ENCODE results near the gene UBE2E2.
"Not testable (repeated sequence)": the region's sequence is repeated elsewhere in the genome, so short reads cannot be mapped to it uniquely, and the experiment has no call there.

Gene UBE2E2

GRCh38 chr3:23342343-23342742 lies 139.2 kb downstream of the UBE2E2 start:
- H3K27ac ChIP-seq (ENCODE audit: low read length): no peak overlapping the region
- no peaks in the 10 kb centered on the region for H3K9me3 ChIP-seq (ENCODE audit: control insufficient read depth, insufficient read depth, low read length)
- no peaks in the 10 kb centered on the region for H3K27me3 ChIP-seq (ENCODE audit: control insufficient read depth, insufficient read depth, low read length)
- H3K4me3 ChIP-seq (ENCODE audit: low read length): no peak overlapping the region
- no CpG with 5 or more reads among the region's 4 CpGs for WGBS (ENCODE audit: insufficient coverage, insufficient read length)
- H3K4me1 ChIP-seq (ENCODE audit: control insufficient read depth, insufficient read depth, low read length): no peaks in the 10 kb centered on the region
- DNase-seq (ENCODE audit: low read depth, low spot score): no peak
- no peaks in the 10 kb centered on the region for H3K36me3 ChIP-seq (ENCODE audit: control insufficient read depth, insufficient read depth, low read length)

- Histone ChIP-seq H3K36me3 (ENCODE audit: control insufficient read depth, insufficient read depth, low read length) (no peaks in the 10 kb centered on the region), H3K27me3 (ENCODE audit: control insufficient read depth, insufficient read depth, low read length) (no peaks in the 10 kb centered on the region), H3K4me1 (ENCODE audit: control insufficient read depth, insufficient read depth, low read length) (no peaks in the 10 kb centered on the region), H3K27ac (ENCODE audit: low read length) (no peak overlapping the region), H3K9me3 (ENCODE audit: control insufficient read depth, insufficient read depth, low read length) (no peaks in the 10 kb centered on the region), H3K4me3 (ENCODE audit: low read length) (no peak overlapping the region)
- WGBS (ENCODE audit: insufficient coverage, insufficient read length): no CpG with 5 or more reads among the region's 7 CpGs
- no peak for DNase-seq (ENCODE audit: low read depth, low spot score)
Measured at GRCh38 chr3:23343509-23343908, 140.4 kb downstream of the UBE2E2 start.

DNA sequence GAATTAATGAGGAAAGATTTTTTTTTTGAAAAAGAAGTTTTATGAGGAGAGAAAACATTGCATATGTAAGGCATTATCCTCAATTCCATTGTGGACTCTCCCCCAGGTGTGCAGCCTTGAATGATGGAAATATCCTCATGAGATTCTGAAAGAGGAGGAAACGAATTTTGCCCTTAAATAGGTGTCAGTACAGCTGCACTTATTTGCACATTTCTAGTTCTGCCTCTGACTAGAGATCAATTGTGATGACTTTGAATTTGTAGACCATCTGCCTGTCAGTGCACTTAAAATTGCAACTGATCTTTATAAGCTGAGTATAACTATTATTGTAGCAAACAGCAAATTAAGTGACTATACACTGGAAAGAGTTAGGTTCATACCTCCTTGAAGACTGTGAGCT lies 141.8 kb downstream of the UBE2E2 start:
- Histone ChIP-seq H3K36me3 (ENCODE audit: control insufficient read depth, insufficient read depth, low read length) (no peaks in the 10 kb centered on the region), H3K27ac (ENCODE audit: low read length) (no peak overlapping the region), H3K27me3 (ENCODE audit: control insufficient read depth, insufficient read depth, low read length) (no peaks in the 10 kb centered on the region), H3K4me1 (ENCODE audit: control insufficient read depth, insufficient read depth, low read length) (no peaks in the 10 kb centered on the region), H3K9me3 (ENCODE audit: control insufficient read depth, insufficient read depth, low read length) (no peaks in the 10 kb centered on the region; the same call in 1 of the 2 replicates), H3K4me3 (ENCODE audit: low read length) (no peak overlapping the region)
- no peak for DNase-seq (ENCODE audit: low read depth, low spot score)
- no CpG with 5 or more reads among the region's 1 CpG for WGBS (ENCODE audit: insufficient coverage, insufficient read length)

DNA sequence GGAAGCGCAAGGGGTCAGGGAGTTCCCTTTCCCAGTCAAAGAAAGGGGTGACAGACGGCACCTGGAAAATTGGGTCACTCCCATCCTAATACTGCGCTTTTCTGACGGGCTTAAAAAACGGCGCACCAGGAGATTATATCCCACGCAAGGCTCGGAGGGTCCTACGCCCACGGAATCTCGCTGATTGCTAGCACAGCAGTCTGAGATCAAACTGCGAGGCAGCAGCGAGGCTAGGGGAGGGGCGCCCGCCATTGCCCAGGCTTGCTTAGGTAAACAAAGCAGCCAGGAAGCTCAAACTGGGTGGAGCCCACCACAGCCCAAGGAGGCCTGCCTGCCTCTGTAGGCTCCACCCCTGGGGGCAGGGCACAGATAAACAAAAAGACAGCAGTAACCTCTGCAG lies 146.3 kb downstream of the UBE2E2 start:
- not testable (repeated sequence) for H3K27ac ChIP-seq (ENCODE audit: low read length); H3K4me3 ChIP-seq (ENCODE audit: low read length); H3K9me3 ChIP-seq (ENCODE audit: control insufficient read depth, insufficient read depth, low read length); H3K36me3 ChIP-seq (ENCODE audit: control insufficient read depth, insufficient read depth, low read length); H3K27me3 ChIP-seq (ENCODE audit: control insufficient read depth, insufficient read depth, low read length); DNase-seq (ENCODE audit: low read depth, low spot score); H3K4me1 ChIP-seq (ENCODE audit: control insufficient read depth, insufficient read depth, low read length)
- WGBS (ENCODE audit: insufficient coverage, insufficient read length): no CpG with 5 or more reads among the region's 15 CpGs

DNA sequence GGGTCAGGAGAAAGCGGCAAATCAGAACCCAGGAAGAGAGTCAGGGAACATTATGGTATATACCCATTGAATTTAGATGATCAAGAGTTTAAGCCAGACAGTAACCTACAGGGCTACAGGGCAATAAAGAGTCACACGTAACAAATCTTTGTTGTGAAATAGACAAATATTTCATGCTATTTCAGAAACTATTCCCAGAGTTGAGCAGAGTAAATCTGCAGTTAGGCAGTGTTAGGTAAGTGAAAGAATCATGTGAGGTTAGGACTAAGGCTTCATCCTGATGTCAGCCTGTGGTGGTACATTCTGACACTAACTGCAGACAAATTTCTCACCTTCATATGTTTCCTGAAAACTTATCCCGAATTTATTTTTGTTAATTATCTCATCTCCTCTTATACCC lies 153.0 kb downstream of the UBE2E2 start:
- H3K9me3 ChIP-seq (ENCODE audit: control insufficient read depth, insufficient read depth, low read length): no peaks in the 10 kb centered on the region
- no peaks in the 10 kb centered on the region for H3K27me3 ChIP-seq (ENCODE audit: control insufficient read depth, insufficient read depth, low read length)
- no peak for DNase-seq (ENCODE audit: low read depth, low spot score)
- no peak overlapping the region for H3K4me3 ChIP-seq (ENCODE audit: low read length)
- WGBS (ENCODE audit: insufficient coverage, insufficient read length): no CpG with 5 or more reads among the region's 3 CpGs
- no peaks in the 10 kb centered on the region for H3K36me3 ChIP-seq (ENCODE audit: control insufficient read depth, insufficient read depth, low read length)
- H3K27ac ChIP-seq (ENCODE audit: low read length): no peak overlapping the region
- H3K4me1 ChIP-seq (ENCODE audit: control insufficient read depth, insufficient read depth, low read length): no peaks in the 10 kb centered on the region

DNA sequence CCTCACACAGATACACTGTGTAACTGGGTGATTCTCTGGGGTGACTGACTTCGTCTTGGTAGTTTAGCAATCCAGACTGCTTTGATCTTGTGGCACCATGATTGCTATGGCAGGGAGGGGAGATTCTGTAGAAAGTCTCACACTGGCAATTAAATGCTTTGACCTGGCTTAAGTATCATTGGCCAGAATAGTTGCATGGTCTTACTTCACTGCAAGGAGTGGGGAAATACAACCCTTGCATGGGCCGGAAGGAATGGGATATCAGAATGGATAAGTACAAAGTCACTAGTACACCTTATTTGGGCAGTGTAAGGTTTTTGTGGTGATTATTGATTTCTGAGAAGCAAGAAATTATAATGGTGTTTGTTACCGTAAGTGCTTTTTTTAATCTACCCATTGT lies 153.8 kb downstream of the UBE2E2 start:
- no CpG with 5 or more reads among the region's 3 CpGs for WGBS (ENCODE audit: insufficient coverage, insufficient read length)
- no peaks in the 10 kb centered on the region for H3K4me1 ChIP-seq (ENCODE audit: control insufficient read depth, insufficient read depth, low read length)
- no peaks in the 10 kb centered on the region for H3K27me3 ChIP-seq (ENCODE audit: control insufficient read depth, insufficient read depth, low read length)

GRCh38 chr3:23359116-23359515 lies 156.0 kb downstream of the UBE2E2 start:
- Histone ChIP-seq H3K9me3 (ENCODE audit: control insufficient read depth, insufficient read depth, low read length) (no peaks in the 10 kb centered on the region), H3K27ac (ENCODE audit: low read length) (no peak overlapping the region), H3K4me3 (ENCODE audit: low read length) (no peak overlapping the region), H3K36me3 (ENCODE audit: control insufficient read depth, insufficient read depth, low read length) (no peaks in the 10 kb centered on the region), H3K4me1 (ENCODE audit: control insufficient read depth, insufficient read depth, low read length) (no peaks in the 10 kb centered on the region), H3K27me3 (ENCODE audit: control insufficient read depth, insufficient read depth, low read length) (no peaks in the 10 kb centered on the region)
- DNase-seq (ENCODE audit: low read depth, low spot score): no peak

More for the DNA sequence above, 153.8 kb downstream of the UBE2E2 start:
- H3K27ac ChIP-seq (ENCODE audit: low read length): no peak overlapping the region
- no peaks in the 10 kb centered on the region for H3K9me3 ChIP-seq (ENCODE audit: control insufficient read depth, insufficient read depth, low read length)
- H3K4me3 ChIP-seq (ENCODE audit: low read length): no peak overlapping the region
- DNase-seq (ENCODE audit: low read depth, low spot score): no peak
- no peaks in the 10 kb centered on the region for H3K36me3 ChIP-seq (ENCODE audit: control insufficient read depth, insufficient read depth, low read length)

DNA sequence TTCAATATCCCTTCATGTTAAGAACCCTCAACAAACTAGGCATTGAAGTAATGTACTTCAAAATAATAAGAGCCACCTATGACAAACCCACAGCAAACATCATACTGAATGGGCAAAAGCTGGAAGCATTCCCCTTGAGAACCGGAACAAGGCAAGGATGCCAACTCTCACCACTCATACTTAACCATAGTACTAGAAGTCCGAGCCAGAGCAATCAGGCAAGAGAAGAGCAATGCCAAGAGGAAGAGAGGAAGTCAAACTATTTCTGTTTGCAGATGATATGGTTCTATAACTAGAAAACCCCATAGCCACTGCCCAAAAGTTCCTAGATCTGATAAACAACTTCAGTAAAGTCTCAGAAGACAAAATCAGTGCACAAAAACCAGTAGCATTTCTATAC lies 161.9 kb downstream of the UBE2E2 start:
- WGBS (ENCODE audit: insufficient coverage, insufficient read length): no CpG with 5 or more reads among the region's 2 CpGs
- H3K27ac ChIP-seq (ENCODE audit: low read length): no peak overlapping the region
- H3K4me1 ChIP-seq (ENCODE audit: control insufficient read depth, insufficient read depth, low read length): no peaks in the 10 kb centered on the region
- no peak for DNase-seq (ENCODE audit: low read depth, low spot score)
- no peak overlapping the region for H3K4me3 ChIP-seq (ENCODE audit: low read length)
- H3K36me3 ChIP-seq (ENCODE audit: control insufficient read depth, insufficient read depth, low read length): no peaks in the 10 kb centered on the region
- no peaks in the 10 kb centered on the region for H3K9me3 ChIP-seq (ENCODE audit: control insufficient read depth, insufficient read depth, low read length)
- no peaks in the 10 kb centered on the region for H3K27me3 ChIP-seq (ENCODE audit: control insufficient read depth, insufficient read depth, low read length)

GRCh38 chr3:23368731-23369130 lies 165.6 kb downstream of the UBE2E2 start:
- no peak for DNase-seq (ENCODE audit: low read depth, low spot score)
- Histone ChIP-seq H3K36me3 (ENCODE audit: control insufficient read depth, insufficient read depth, low read length) (no peaks in the 10 kb centered on the region), H3K4me3 (ENCODE audit: low read length) (no peak overlapping the region), H3K4me1 (ENCODE audit: control insufficient read depth, insufficient read depth, low read length) (no peaks in the 10 kb centered on the region), H3K27ac (ENCODE audit: low read length) (no peak overlapping the region), H3K9me3 (ENCODE audit: control insufficient read depth, insufficient read depth, low read length) (no peaks in the 10 kb centered on the region), H3K27me3 (ENCODE audit: control insufficient read depth, insufficient read depth, low read length) (no peaks in the 10 kb centered on the region)
- WGBS (ENCODE audit: insufficient coverage, insufficient read length): 100% methylated on average over 1 of the region's 1 CpG

GRCh38 chr3:23372285-23372684 lies 169.2 kb downstream of the UBE2E2 start:
- Histone ChIP-seq H3K4me3 (ENCODE audit: low read length) (no peak overlapping the region), H3K9me3 (ENCODE audit: control insufficient read depth, insufficient read depth, low read length) (no peaks in the 10 kb centered on the region), H3K36me3 (ENCODE audit: control insufficient read depth, insufficient read depth, low read length) (no peaks in the 10 kb centered on the region), H3K27me3 (ENCODE audit: control insufficient read depth, insufficient read depth, low read length) (no peaks in the 10 kb centered on the region), H3K27ac (ENCODE audit: low read length) (no peak overlapping the region), H3K4me1 (ENCODE audit: control insufficient read depth, insufficient read depth, low read length) (no peaks in the 10 kb centered on the region)
- no CpG with 5 or more reads among the region's 1 CpG for WGBS (ENCODE audit: insufficient coverage, insufficient read length)
- DNase-seq (ENCODE audit: low read depth, low spot score): no peak

- no peak overlapping the region for H3K27ac ChIP-seq (ENCODE audit: low read length)
- no peak for DNase-seq (ENCODE audit: low read depth, low spot score)
- WGBS (ENCODE audit: insufficient coverage, insufficient read length): no CpG with 5 or more reads among the region's 3 CpGs
- H3K4me3 ChIP-seq (ENCODE audit: low read length): no peak overlapping the region
- H3K9me3 ChIP-seq (ENCODE audit: control insufficient read depth, insufficient read depth, low read length): no peaks in the 10 kb centered on the region
- no peaks in the 10 kb centered on the region for H3K36me3 ChIP-seq (ENCODE audit: control insufficient read depth, insufficient read depth, low read length)
- H3K4me1 ChIP-seq (ENCODE audit: control insufficient read depth, insufficient read depth, low read length): no peaks in the 10 kb centered on the region
- H3K27me3 ChIP-seq (ENCODE audit: control insufficient read depth, insufficient read depth, low read length): no peaks in the 10 kb centered on the region
Measured at GRCh38 chr3:23376516-23377248, 173.6 kb downstream of the UBE2E2 start.
